DMS79 treated with DMSO at 0.1 percent for 48 hours (cell line): ENCODE results near the gene PKP4.

Experiments used
- DNase-seq: peaks from one replicate; lab custom pipeline; 2025; lab: John Stamatoyannopoulos, UW

PKP4 gene

GRCh38 chr2:158600155-158600802 lies 143.5 kb downstream of the PKP4 start:
- DNase-seq, result no peak

DNA sequence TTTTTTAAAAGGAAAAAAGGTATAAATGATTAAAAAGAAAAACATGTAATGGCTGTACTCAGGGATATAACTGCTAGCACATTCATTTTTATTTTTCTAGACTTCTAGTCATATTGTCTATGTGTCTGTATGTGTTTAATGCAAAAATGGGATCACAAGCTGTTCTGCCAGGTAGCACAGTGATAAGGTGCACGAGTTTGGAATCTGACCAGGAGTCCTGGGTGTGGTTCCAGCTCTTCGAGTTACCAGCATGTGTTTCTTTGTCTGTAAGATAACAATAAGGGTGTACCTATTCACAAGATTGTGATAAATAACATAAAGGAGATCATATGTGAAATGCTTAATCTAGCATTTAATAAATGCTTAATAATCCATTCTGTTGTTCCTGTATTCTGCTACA lies 145.3 kb downstream of the PKP4 start:
- no peak for DNase-seq

- no peak for DNase-seq
Observed at GRCh38 chr2:158603205-158603604, 146.5 kb downstream of the PKP4 start.

DNA sequence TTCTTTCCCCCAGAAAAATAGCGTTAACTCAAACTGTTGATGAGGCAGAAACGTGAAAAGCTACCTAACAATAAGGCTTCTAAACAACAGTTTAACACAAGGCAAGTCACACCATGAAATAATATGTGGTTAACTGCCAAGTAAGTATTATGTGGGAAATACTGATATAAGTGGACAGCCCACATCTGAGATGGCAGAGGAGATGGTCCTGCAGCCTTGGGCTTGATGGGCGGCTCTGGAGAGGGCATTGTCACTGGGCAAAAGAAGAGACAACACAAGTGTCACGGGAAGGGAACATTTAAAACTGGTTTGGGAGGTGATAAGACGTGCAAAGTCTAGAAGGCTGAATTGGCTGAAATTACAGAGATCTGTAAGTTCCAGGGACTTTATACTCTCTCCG lies 147.2 kb downstream of the PKP4 start:
- DNase-seq, result no peak

- DNase-seq, result no peak
Observed at GRCh38 chr2:158610059-158610458, 153.3 kb downstream of the PKP4 start.

GRCh38 chr2:158616480-158617000 lies 159.8 kb downstream of the PKP4 start:
- no peak for DNase-seq

- no peak for DNase-seq
Observed at GRCh38 chr2:158618891-158619490, 162.2 kb downstream of the PKP4 start.

GRCh38 chr2:158619496-158619895 lies 162.7 kb downstream of the PKP4 start:
- no peak for DNase-seq

DNA sequence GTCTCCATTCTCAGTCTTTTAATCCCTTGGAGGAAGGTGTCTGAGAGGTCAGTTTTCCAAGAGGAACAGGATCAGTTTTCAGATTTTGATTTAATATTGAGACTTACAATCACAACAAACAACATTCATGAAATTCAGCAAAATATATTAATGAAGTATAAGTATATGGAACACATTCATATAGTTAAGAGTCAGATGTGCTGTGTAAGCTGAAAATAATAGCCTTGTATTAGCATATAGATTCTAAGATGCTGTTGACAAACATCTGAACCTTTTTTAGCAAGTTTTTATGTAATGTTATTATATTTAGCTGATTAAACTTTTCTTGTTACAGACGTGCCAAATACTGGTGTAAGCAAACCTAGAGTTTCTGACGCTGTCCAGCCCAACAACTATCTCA lies 163.9 kb downstream of the PKP4 start:
- no peak for DNase-seq

- DNase-seq, result no peak
Observed at GRCh38 chr2:158624071-158624667, 167.4 kb downstream of the PKP4 start.

DNA sequence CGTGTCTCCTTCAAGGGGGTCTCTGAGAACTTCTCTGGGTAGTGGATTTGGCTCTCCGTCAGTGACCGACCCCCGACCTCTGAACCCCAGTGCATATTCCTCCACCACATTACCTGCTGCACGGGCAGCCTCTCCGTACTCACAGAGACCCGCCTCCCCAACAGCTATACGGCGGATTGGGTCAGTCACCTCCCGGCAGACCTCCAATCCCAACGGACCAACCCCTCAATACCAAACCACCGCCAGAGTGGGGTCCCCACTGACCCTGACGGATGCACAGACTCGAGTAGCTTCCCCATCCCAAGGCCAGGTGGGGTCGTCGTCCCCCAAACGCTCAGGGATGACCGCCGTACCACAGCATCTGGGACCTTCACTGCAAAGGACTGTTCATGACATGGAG lies 168.2 kb downstream of the PKP4 start:
- DNase-seq, result no peak

DNA sequence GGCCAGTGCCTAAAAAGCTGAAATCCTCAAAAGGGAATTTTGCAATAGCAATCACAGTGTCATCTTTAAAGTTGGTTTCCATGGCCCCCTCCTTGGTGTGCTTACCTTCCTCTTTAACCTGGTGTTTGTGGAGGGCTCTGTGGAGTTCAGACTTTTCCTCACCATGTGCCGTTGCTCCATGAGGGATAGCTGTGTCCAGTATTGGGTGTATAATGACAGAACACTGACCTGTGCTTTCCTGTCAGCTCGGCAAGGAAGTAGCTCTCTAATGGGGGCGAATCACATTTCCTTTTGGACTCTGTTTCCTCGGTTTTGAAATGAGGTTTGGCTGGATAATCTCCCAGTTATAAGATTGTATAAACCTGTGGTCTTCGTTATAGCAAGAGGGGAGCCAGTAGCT lies 172.4 kb downstream of the PKP4 start:
- DNase-seq, result no peak

GRCh38 chr2:158633261-158633660 lies 176.5 kb downstream of the PKP4 start:
- no peak for DNase-seq

DNA sequence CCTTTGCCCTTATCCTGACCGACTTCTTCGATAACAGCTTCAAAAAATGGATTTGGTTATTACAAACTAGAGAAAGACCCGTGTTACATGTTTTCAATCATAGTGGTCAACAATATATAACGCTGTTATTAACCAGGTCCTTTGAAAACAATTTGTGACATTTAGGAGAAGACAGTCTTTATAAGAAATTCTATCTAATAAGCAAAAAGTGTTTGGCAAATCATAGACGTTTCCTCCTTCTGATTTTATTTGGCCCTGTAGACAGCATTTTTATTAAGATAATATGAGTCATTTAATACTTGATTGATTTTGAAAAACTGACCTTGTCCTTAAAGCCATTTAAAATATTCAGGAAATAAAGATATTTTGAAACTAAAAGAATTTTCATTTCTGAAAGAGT lies 177.9 kb downstream of the PKP4 start:
- no peak for DNase-seq

GRCh38 chr2:158635961-158636601 lies 179.3 kb downstream of the PKP4 start:
- no peak for DNase-seq

DNA sequence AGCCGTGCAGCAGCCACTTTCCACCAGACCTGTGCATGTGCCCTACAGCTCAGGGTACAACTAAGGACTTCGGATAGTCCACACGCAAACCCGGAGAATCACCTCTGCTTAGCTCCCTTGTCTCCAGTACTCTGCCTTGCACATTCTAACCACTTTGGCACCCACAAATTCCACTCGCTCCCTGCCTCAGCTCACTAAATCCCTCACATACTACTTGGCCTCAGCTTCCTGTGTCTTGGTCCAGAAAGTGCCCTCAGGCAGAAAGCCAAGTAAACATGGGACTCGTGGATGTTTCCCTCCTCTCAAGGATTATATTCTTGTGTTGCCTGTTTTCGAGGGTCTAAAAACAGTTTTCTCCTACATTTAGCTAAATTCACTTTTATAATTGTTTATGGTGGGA lies 180.6 kb downstream of the PKP4 start:
- DNase-seq, result no peak

- no peak for DNase-seq
Observed at GRCh38 chr2:158644139-158644538, 187.4 kb downstream of the PKP4 start.

GRCh38 chr2:158645299-158645698 lies 188.5 kb downstream of the PKP4 start:
- DNase-seq, result no peak

DNA sequence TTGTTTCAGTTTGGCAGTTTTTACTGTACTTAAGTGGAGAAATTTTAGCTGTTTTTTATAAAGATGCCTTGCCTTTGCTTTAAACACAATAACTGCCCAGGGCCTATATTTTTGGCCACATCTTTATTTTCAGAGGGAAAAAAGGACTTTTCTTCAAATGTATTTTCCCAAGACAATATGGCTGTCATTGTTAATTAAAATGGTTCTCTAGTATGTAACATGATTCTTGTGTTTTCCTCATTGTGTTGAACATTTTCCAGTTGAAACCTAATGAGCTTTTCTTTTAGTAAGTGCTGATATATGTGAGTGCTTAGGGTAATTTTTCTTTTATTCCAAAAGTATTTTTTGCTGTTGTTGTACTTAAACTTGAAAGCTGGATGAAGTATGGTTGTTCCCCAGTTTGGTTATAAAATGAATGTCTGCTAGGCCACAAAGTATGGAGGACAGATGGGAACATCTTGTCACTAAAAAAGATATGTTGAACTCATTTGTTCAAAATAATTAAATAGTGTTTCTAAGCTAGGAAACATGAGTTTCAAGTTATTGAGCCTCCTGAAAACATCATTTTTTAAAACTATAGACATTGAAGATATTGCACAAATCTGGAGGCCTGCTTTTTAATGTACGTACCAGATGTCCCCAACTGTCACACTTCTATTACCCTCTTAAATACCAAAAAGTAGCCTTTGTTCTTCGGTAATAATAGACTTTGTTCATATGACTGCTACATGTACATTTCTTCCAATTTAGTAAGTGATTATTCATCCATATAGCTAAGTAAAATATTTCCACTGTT lies 190.9 kb downstream of the PKP4 start:
- no peak for DNase-seq

DNA sequence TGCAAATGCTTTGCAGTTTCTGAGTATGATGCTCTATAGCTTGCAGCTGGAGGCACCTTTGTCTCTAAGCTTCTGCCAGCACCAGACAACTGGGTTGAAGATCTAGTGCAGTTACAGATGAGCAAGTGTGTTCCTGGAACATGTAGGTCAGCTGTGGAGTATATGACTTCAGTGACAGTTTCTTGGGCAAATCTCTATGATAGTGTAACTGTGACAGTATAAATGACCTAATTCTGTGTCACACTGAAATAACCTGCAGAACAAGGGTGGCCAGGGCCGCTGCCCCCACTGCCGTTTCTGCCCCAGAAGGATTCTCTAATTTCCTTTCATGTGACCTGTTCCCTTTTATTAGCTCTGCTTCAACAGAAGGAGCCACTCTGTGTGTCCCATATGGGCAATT lies 193.1 kb downstream of the PKP4 start:
- DNase-seq, result no peak

GRCh38 chr2:158650646-158651357 lies 194.1 kb downstream of the PKP4 start:
- no peak for DNase-seq
